PC-9 (cell line): ENCODE results near the gene DDX39B. TPM values are rescaled to one million over a fixed set of nuclear protein-coding genes. Genes with fewer than 3 reads are reported as not detected.

Experiments
- BruUV-seq: library from RNA; stranded (reverse); fragments of 400-500 nt; replicated peaks from 2 replicates; lab custom pipeline; 2021; lab: Mats Ljungman, UMichigan
- CTCF ChIA-PET: fragments of 300-600 bp; sonication (Branson Sonifier 250); formaldehyde crosslinking; loops from one replicate; lab custom pipeline; 2022; ENCODE audit warnings: antibody characterized with exemption; lab: Charles Lee
- POLR2A ChIA-PET: fragments of 300-600 bp; sonication (Branson Sonifier 250); formaldehyde crosslinking; loops from one replicate; lab custom pipeline; 2022; ENCODE audit warnings: antibody characterized with exemption; ENCODE audit not compliant: unreplicated experiment; lab: Charles Lee
- DNase-seq, 2 experiments: peaks; one replicate each; pipeline versions ENCODE4 v3.0.0 to v3.0.0-alpha.2; 2015 to 2022; ENCODE audit warnings: mixed read lengths in 1 of 2
- H2AFZ ChIP-seq: fragments of 200-600 bp; sonication (generic); 2 replicates; pipeline ENCODE4 v1.8.1; 2017; ENCODE audit warnings: antibody characterized with exemption
- H3F3A ChIP-seq: fragments of 200-600 bp; sonication (generic); 2 replicates; pipeline ENCODE4 v1.8.1; 2017; ENCODE audit warnings: antibody characterized with exemption, mild to moderate bottlenecking, low read depth; ENCODE audit not compliant: insufficient read depth
- H3K27ac ChIP-seq: fragments of 200-600 bp; sonication (generic); 2 replicates; pipeline ENCODE4 v1.6.1; 2016; ENCODE audit warnings: mixed run types
- H3K27me3 ChIP-seq: fragments of 200-600 bp; sonication (generic); 2 replicates; pipeline ENCODE4 v1.6.1; 2016; ENCODE audit warnings: low read depth, mixed run types; ENCODE audit not compliant: insufficient read depth
- H3K36me3 ChIP-seq: fragments of 200-600 bp; sonication (generic); 2 replicates; pipeline ENCODE4 v1.6.1; 2016; ENCODE audit warnings: low read depth, mixed run types
- H3K4me1 ChIP-seq: fragments of 200-600 bp; sonication (generic); replicated peaks from 2 replicates; pipeline ENCODE4 v1.6.1; 2016; ENCODE audit warnings: mixed run types; ENCODE audit not compliant: insufficient read depth
- H3K4me2 ChIP-seq: fragments of 200-600 bp; sonication (generic); 2 replicates; pipeline ENCODE4 v1.6.1; 2017; ENCODE audit warnings: mixed run types
- H3K4me3 ChIP-seq: fragments of 200-600 bp; sonication (generic); 2 replicates; pipeline ENCODE4 v1.6.1; 2016; ENCODE audit warnings: mixed run types
- H3K79me2 ChIP-seq: fragments of 200-600 bp; sonication (generic); 2 replicates; pipeline ENCODE4 v1.6.1; 2017; ENCODE audit warnings: low read depth, mixed run types
- H3K9me2 ChIP-seq: fragments of 200-600 bp; sonication (generic); 2 replicates; pipeline ENCODE4 v1.8.1; 2017; ENCODE audit warnings: mild to moderate bottlenecking; ENCODE audit not compliant: insufficient read depth
- H3K9me3 ChIP-seq: fragments of 200-600 bp; sonication (generic); 2 replicates; pipeline ENCODE4 v1.8.1; 2016; ENCODE audit warnings: low read depth; ENCODE audit not compliant: insufficient read depth
- H4K20me1 ChIP-seq: fragments of 200-600 bp; sonication (generic); 2 replicates; pipeline ENCODE4 v1.8.1; 2017; ENCODE audit not compliant: insufficient read depth
- EZH2 ChIP-seq: fragments of 200-600 bp; sonication (generic); IDR thresholded peaks from 2 replicates; pipeline ENCODE4 v1.8.0; 2017; ENCODE audit warnings: antibody characterized with exemption, low read depth
- intact Hi-C: fragments of 100-400 bp; cut with micrococcal nuclease; formaldehyde crosslinking; loops from one replicate; pipeline ENCODE4 v1.10.0; 2022; ENCODE audit not compliant: unreplicated experiment
- total RNA-seq: library from RNA; stranded (reverse); gene quantifications from 2 replicates; pipeline ENCODE4 v1.2.3, GENCODE V29; 2021
- TF ChIP-seq, protein P1 (sequence below): fragments of 200-600 bp; sonication (generic); conservative IDR thresholded peaks from 2 replicates; pipeline ENCODE4 v1.6.1; 2017; ENCODE audit warnings: mixed run types, antibody characterized with exemption, mild to moderate bottlenecking, moderate library complexity

Gene DDX39B
- total RNA-seq, 1 experiment from 2014 or later, result 383 TPM

DNA sequence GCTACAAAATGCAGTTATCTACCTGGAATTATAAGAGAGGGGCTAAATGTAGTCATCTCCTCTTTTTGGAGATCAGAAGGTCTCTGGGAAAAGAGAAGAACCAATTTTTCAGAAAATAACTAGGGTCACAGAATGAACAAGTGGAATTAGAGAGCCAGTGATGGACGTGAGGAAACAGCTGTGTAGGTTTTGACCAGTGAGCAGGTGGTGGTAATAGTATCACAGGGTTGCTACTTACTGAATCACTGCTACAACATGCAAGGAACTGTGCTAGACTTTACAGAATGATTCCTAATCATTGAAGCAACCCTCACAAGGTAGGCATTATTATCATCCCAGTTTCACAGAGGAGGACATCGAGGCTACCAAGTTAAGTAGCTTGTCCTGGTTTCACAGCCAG lies 2.9 kb upstream of the DDX39B start:
- intact Hi-C loops, result loop anchor here (10.0 kb wide), 3 partner anchors 190 to 650 kb away; partner anchors contain the start of genes CLIC1, GPSM3, HSPA1B and PBX2
- Histone ChIP-seq H3F3A (peaks cover 33% of the 10 kb centered on the region; the same call in 1 of the 2 replicates), H2AFZ (no peak overlapping the region), H3K79me2 (peaks cover 50% of the 10 kb centered on the region), H4K20me1 (peaks cover 15% of the 10 kb centered on the region), H3K4me3 (no peak overlapping the region), H3K9me3 (no peaks in the 10 kb centered on the region), H3K27me3 (no peaks in the 10 kb centered on the region), H3K4me2 (no peak overlapping the region), H3K9me2 (no peaks in the 10 kb centered on the region), H3K4me1 (peaks cover 28% of the 10 kb centered on the region), H3K36me3 (peaks cover 23% of the 10 kb centered on the region), H3K27ac (no peak overlapping the region)
- CTCF ChIA-PET, result no interaction called here
- no peak for DNase-seq
- TF ChIP-seq, protein P1, sequence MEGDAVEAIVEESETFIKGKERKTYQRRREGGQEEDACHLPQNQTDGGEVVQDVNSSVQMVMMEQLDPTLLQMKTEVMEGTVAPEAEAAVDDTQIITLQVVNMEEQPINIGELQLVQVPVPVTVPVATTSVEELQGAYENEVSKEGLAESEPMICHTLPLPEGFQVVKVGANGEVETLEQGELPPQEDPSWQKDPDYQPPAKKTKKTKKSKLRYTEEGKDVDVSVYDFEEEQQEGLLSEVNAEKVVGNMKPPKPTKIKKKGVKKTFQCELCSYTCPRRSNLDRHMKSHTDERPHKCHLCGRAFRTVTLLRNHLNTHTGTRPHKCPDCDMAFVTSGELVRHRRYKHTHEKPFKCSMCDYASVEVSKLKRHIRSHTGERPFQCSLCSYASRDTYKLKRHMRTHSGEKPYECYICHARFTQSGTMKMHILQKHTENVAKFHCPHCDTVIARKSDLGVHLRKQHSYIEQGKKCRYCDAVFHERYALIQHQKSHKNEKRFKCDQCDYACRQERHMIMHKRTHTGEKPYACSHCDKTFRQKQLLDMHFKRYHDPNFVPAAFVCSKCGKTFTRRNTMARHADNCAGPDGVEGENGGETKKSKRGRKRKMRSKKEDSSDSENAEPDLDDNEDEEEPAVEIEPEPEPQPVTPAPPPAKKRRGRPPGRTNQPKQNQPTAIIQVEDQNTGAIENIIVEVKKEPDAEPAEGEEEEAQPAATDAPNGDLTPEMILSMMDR, result no peak
- no peak for TF ChIP-seq EZH2
- no TSS peak for BruUV-seq
- POLR2A ChIA-PET, result no interaction called here

DNA sequence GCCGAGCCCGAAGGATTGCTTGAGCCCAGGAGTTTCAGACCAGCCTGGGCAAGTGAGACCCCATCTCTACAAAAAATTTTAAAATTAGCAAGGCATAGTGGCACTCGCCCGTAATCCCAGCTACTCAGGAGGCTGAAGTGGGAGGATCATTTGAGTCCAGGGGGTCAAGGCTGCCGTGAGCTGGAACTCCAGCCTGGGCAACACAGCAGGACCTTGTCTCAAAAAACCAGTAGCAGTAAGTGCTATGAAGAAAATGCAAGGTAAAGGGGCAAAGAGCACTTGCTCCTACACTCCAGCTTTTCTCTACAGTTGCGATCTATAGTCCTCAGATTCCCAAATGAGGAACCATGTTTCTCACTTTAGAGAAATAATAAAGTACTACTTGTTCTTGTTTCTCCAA lies 1.8 kb upstream of the DDX39B start:
- no peaks in the 10 kb centered on the region for H3K9me3 ChIP-seq
- peaks cover 25% of the 10 kb centered on the region for H3K36me3 ChIP-seq
- peaks cover 38% of the 10 kb centered on the region for H3K4me1 ChIP-seq
- ChIA-PET CTCF (no interaction called here), POLR2A (interaction anchor here (0.6 kb wide), 1 partner anchor 95 kb away, joined by 3 read pairs; no protein-coding TSS in a partner anchor)
- H3K4me3 ChIP-seq, result peak overlapping the region; percentile 75; the same call in 1 of the 2 replicates
- DNase-seq, result no peak
- H3K79me2 ChIP-seq, result peaks cover 56% of the 10 kb centered on the region
- H2AFZ ChIP-seq, result no peak overlapping the region
- intact Hi-C loops, result loop anchor here (2.0 to 10.0 kb wide), 4 partner anchors 143 to 651 kb away; partner anchors contain the start of genes CLIC1, GPSM3, HSPA1B and PBX2
- BruUV-seq, result no TSS peak
- H4K20me1 ChIP-seq, result peaks cover 26% of the 10 kb centered on the region
- H3K27me3 ChIP-seq, result no peaks in the 10 kb centered on the region
- no peak overlapping the region for H3K27ac ChIP-seq
- H3K9me2 ChIP-seq, result no peaks in the 10 kb centered on the region
- H3F3A ChIP-seq, result peaks cover 38% of the 10 kb centered on the region; the same call in 1 of the 2 replicates
- TF ChIP-seq, protein P1, result no peak
- TF ChIP-seq EZH2, result no peak
- no peak overlapping the region for H3K4me2 ChIP-seq

DNA sequence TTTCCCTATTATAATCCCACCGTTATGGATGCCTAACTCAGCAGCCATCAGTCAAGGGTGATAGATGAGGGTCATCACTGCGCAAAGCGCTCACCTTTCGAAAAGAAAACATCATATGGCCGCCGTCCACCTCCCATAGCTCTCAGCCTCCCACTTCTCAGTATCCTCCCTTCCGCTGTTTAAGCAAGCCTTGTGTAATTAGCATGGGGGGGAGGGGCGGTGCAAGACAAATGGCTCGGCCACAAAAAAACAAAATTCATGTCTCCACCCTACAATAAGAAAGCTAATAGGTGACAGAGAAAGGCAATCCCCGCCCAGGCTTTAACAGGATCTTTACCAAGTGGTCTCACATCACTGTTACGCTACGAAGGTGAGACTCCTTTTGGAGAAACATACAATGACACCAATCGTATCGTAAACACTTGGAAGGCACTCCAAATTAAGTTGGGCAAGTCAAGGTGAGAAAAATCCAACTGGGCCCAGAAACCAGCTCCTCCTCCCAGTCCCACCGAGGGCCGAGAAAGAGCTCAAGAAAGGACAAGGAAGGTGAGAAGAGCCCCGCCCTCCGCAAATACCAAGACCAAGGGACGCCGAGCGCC lies 645 bp downstream of the DDX39B start:
- H2AFZ ChIP-seq, result 0 out of 2 replicates have a peak overlapping the region, but pooled peaks have one; percentile 82
- H3K27ac ChIP-seq, result peak overlapping the region; percentile 95
- H3K27me3 ChIP-seq, result no peaks in the 10 kb centered on the region
- DNase-seq, result peak in 1 of 2 experiments; percentile 43
- TSS peak; percentile 52 for BruUV-seq
- H3K4me3 ChIP-seq, result peak overlapping the region; percentile 75
- POLR2A ChIA-PET, result interaction anchor here (0.6 to 1.5 kb wide), 13 partner anchors 31 to 1431 kb away, joined by 3 to 12 read pairs (median 4); partner anchors contain the start of genes LSM2 and MICB
- TF ChIP-seq, protein P1, result no peak
- TF ChIP-seq EZH2, result no peak
- no peaks in the 10 kb centered on the region for H3K9me3 ChIP-seq
- peaks cover 65% of the 10 kb centered on the region for H3K79me2 ChIP-seq
- CTCF ChIA-PET, result interaction anchor here (0.6 to 0.7 kb wide), 3 partner anchors 46 to 589 kb away, joined by 3 to 4 read pairs (median 3); partner anchors contain the start of gene SKIC2
- intact Hi-C loops, result loop anchor here (1.0 to 10.0 kb wide), 4 partner anchors 43 to 654 kb away; partner anchors contain the start of genes CLIC1, GPSM3, HSPA1B and MICB
- peaks cover 40% of the 10 kb centered on the region; the same call in 1 of the 2 replicates for H3F3A ChIP-seq
- peaks cover 51% of the 10 kb centered on the region for H4K20me1 ChIP-seq
- peaks cover 29% of the 10 kb centered on the region for H3K4me1 ChIP-seq
- H3K4me2 ChIP-seq, result peak overlapping the region; percentile 76
- peaks cover 35% of the 10 kb centered on the region for H3K36me3 ChIP-seq
- H3K9me2 ChIP-seq, result no peaks in the 10 kb centered on the region
